ENCODE measurements around the gene STAT3. TPM values are rescaled to one million over a fixed set of nuclear protein-coding genes. Genes with fewer than 3 reads are reported as not detected.

Gene STAT3
- total and polyA plus RNA-seq, 9 of the 15 experiments (the other 6 are each of a cell fraction or from before 2014, with no cell fraction given), result 90.0 to 179 (median 114) TPM

DNA sequence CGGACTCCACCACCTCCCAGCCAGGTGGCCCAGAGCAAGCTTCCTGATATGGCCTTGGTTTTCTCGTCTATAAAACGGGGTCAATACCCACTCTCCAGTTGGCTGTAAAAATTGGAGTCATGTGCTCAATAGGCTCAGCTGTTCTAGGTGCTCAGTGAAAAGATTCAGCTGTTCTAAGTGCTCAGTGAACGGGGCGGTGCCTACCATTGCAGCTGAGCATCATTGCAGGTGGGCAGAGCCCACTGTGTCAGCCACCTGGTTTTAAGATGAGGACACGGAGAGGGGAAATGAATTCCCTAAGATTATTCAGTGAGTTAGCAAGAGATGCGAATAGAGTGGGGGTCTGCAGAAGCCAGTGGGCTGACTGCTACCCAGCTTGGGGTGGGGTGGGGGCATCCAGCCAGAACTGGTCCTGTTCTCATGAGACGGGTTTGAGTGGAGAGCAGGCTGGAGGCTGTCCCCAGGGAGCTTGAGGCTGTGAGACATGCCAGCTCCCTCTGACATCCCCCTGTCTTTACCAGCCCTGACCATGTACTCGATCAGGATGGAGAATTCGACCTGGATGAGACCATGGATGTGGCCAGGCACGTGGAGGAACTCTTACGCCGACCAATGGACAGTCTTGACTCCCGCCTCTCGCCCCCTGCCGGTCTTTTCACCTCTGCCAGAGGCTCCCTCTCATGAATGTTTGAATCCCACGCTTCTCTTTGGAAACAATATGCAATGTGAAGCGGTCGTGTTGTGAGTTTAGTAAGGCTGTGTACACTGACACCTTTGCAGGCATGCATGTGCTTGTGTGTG lies 78.1 kb downstream of the STAT3 start (continued):
- TF ChIP-seq, protein P1, sequence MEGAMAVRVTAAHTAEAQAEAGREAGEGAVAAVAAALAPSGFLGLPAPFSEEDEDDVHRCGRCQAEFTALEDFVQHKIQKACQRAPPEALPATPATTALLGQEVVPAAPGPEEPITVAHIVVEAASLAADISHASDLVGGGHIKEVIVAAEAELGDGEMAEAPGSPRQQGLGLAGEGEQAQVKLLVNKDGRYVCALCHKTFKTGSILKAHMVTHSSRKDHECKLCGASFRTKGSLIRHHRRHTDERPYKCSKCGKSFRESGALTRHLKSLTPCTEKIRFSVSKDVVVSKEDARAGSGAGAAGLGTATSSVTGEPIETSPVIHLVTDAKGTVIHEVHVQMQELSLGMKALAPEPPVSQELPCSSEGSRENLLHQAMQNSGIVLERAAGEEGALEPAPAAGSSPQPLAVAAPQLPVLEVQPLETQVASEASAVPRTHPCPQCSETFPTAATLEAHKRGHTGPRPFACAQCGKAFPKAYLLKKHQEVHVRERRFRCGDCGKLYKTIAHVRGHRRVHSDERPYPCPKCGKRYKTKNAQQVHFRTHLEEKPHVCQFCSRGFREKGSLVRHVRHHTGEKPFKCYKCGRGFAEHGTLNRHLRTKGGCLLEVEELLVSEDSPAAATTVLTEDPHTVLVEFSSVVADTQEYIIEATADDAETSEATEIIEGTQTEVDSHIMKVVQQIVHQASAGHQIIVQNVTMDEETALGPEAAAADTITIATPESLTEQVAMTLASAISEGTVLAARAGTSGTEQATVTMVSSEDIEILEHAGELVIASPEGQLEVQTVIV (CRISPR knock-in tag; IDR thresholded peaks at IDR 0.05; ENCODE audit: borderline replicate concordance), result no peak
- TF ChIP-seq, protein P2, sequence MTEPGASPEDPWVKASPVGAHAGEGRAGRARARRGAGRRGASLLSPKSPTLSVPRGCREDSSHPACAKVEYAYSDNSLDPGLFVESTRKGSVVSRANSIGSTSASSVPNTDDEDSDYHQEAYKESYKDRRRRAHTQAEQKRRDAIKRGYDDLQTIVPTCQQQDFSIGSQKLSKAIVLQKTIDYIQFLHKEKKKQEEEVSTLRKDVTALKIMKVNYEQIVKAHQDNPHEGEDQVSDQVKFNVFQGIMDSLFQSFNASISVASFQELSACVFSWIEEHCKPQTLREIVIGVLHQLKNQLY (CRISPR knock-in tag; conservative IDR thresholded peaks at IDR 0.05), result no peak
- TF ChIP-seq FOXA1 (IDR thresholded peaks at IDR 0.05; ENCODE audit: borderline replicate concordance) (no peak), TRIM28 (IDR thresholded peaks at IDR 0.05) (no peak), BHLHE40 (IDR thresholded peaks at IDR 0.05; ENCODE audit: low read length) (peak; percentile 86), MYC (IDR thresholded peaks at IDR 0.05; ENCODE audit: low read depth, low read length) (peak; percentile 81), MYC (CRISPR knock-in tag; IDR thresholded peaks at IDR 0.05; ENCODE audit: borderline replicate concordance, low read depth) (no peak), CSDE1 (IDR thresholded peaks at IDR 0.05) (no peak), TAF15 (IDR thresholded peaks at IDR 0.05; ENCODE audit: low read depth, low read length) (no peak), PHB2 (IDR thresholded peaks at IDR 0.05; ENCODE audit: low read depth) (no peak), ZNF766 (CRISPR knock-in tag; conservative IDR thresholded peaks at IDR 0.05) (no peak), FOXK1 (CRISPR knock-in tag; IDR thresholded peaks at IDR 0.05; ENCODE audit: borderline replicate concordance) (no peak), NCOA6 (IDR thresholded peaks at IDR 0.05) (no peak), NFATC3 (IDR thresholded peaks at IDR 0.05) (no peak)
- TF ChIP-seq, protein P3, sequence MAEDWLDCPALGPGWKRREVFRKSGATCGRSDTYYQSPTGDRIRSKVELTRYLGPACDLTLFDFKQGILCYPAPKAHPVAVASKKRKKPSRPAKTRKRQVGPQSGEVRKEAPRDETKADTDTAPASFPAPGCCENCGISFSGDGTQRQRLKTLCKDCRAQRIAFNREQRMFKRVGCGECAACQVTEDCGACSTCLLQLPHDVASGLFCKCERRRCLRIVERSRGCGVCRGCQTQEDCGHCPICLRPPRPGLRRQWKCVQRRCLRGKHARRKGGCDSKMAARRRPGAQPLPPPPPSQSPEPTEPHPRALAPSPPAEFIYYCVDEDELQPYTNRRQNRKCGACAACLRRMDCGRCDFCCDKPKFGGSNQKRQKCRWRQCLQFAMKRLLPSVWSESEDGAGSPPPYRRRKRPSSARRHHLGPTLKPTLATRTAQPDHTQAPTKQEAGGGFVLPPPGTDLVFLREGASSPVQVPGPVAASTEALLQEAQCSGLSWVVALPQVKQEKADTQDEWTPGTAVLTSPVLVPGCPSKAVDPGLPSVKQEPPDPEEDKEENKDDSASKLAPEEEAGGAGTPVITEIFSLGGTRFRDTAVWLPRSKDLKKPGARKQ (CRISPR knock-in tag; IDR thresholded peaks at IDR 0.05), result no peak
- TF ChIP-seq, protein P4, sequence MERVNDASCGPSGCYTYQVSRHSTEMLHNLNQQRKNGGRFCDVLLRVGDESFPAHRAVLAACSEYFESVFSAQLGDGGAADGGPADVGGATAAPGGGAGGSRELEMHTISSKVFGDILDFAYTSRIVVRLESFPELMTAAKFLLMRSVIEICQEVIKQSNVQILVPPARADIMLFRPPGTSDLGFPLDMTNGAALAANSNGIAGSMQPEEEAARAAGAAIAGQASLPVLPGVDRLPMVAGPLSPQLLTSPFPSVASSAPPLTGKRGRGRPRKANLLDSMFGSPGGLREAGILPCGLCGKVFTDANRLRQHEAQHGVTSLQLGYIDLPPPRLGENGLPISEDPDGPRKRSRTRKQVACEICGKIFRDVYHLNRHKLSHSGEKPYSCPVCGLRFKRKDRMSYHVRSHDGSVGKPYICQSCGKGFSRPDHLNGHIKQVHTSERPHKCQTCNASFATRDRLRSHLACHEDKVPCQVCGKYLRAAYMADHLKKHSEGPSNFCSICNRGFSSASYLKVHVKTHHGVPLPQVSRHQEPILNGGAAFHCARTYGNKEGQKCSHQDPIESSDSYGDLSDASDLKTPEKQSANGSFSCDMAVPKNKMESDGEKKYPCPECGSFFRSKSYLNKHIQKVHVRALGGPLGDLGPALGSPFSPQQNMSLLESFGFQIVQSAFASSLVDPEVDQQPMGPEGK (CRISPR knock-in tag; IDR thresholded peaks at IDR 0.05; ENCODE audit: borderline replicate concordance), result no peak
- TF ChIP-seq, protein P5, sequence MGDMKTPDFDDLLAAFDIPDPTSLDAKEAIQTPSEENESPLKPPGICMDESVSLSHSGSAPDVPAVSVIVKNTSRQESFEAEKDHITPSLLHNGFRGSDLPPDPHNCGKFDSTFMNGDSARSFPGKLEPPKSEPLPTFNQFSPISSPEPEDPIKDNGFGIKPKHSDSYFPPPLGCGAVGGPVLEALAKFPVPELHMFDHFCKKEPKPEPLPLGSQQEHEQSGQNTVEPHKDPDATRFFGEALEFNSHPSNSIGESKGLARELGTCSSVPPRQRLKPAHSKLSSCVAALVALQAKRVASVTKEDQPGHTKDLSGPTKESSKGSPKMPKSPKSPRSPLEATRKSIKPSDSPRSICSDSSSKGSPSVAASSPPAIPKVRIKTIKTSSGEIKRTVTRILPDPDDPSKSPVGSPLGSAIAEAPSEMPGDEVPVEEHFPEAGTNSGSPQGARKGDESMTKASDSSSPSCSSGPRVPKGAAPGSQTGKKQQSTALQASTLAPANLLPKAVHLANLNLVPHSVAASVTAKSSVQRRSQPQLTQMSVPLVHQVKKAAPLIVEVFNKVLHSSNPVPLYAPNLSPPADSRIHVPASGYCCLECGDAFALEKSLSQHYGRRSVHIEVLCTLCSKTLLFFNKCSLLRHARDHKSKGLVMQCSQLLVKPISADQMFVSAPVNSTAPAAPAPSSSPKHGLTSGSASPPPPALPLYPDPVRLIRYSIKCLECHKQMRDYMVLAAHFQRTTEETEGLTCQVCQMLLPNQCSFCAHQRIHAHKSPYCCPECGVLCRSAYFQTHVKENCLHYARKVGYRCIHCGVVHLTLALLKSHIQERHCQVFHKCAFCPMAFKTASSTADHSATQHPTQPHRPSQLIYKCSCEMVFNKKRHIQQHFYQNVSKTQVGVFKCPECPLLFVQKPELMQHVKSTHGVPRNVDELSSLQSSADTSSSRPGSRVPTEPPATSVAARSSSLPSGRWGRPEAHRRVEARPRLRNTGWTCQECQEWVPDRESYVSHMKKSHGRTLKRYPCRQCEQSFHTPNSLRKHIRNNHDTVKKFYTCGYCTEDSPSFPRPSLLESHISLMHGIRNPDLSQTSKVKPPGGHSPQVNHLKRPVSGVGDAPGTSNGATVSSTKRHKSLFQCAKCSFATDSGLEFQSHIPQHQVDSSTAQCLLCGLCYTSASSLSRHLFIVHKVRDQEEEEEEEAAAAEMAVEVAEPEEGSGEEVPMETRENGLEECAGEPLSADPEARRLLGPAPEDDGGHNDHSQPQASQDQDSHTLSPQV (IDR thresholded peaks at IDR 0.05), result peak; percentile 96
